Gastroesophageal sphincter (tissue), 3 donors: ENCODE data around the gene ABLIM2.

ENCODE experiments used
- EP300 ChIP-seq: sonication (generic); formaldehyde crosslinking; IDR thresholded peaks from one replicate; pipeline ENCODE4 v1.6.1; 2017; ENCODE audit warnings: antibody characterized with exemption, mild to moderate bottlenecking
- POLR2A ChIP-seq, 2 donors: fragments of 450-650 bp; IDR thresholded peaks; one replicate each; pipeline ENCODE4 v1.6.1; 2017; ENCODE audit warnings: antibody characterized with exemption in 2 of 2, mild to moderate bottlenecking in 2 of 2, moderate library complexity in 1 of 2
- POLR2AphosphoS5 ChIP-seq: sonication (generic); formaldehyde crosslinking; IDR thresholded peaks from one replicate; pipeline ENCODE4 v1.6.1; 2017; ENCODE audit warnings: antibody characterized with exemption
- TF ChIP-seq, protein P1 (sequence below), 4 experiments: fragments of 200-600 bp in 2 of 4; fragments of 450-650 bp in 2 of 4; sonication (generic) in 1 of 4; IDR thresholded peaks; one replicate each; pipeline ENCODE4 v1.5.1; 2017 to 2019; ENCODE audit warnings: antibody characterized with exemption in 4 of 4, mild to moderate bottlenecking in 2 of 4, moderate library complexity in 2 of 4

DNA sequence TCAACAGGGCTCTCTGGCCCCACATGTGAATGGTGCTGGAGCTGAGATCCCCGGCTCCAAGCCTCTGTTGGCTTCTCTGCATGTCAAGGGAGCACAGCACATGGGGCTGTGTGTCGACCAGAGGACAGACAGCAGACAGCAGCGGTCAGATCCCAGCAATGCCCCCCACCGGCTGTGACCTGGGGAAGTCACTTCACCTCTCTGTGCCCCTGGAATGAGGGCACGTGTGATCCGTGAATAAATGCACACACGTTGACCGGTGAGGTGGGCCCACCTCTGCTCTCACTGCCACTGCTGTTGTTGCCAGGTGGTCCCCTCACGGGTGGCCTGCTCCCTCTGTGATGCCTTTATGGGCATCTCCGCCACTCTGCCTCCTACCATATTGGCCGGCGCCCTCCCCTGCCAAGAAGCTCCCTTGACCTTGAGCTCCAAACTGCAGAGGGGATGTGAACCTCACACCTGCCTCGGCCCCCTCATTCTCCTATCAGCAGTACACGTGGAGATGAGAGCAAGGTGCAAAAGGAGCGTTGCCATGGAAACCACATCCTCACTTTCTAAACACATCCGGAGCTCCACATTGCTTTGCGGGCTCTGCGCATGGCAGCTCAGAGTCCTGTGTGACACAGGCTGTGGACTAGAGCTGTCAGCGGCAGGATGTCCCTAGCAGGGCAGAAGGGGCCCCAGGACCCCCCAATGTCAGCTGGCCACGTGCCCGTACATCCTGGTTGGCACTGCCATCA lies 75.4 kb downstream of the ABLIM2 start:
- TF ChIP-seq, protein P1, sequence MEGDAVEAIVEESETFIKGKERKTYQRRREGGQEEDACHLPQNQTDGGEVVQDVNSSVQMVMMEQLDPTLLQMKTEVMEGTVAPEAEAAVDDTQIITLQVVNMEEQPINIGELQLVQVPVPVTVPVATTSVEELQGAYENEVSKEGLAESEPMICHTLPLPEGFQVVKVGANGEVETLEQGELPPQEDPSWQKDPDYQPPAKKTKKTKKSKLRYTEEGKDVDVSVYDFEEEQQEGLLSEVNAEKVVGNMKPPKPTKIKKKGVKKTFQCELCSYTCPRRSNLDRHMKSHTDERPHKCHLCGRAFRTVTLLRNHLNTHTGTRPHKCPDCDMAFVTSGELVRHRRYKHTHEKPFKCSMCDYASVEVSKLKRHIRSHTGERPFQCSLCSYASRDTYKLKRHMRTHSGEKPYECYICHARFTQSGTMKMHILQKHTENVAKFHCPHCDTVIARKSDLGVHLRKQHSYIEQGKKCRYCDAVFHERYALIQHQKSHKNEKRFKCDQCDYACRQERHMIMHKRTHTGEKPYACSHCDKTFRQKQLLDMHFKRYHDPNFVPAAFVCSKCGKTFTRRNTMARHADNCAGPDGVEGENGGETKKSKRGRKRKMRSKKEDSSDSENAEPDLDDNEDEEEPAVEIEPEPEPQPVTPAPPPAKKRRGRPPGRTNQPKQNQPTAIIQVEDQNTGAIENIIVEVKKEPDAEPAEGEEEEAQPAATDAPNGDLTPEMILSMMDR (IDR thresholded peaks at IDR 0.05): no peak
- TF ChIP-seq POLR2A (IDR thresholded peaks at IDR 0.05) (no peak), EP300 (no peak), POLR2AphosphoS5 (no peak)
